Measurements from ENCODE around the gene TRAP1.

Gene TRAP1

DNA sequence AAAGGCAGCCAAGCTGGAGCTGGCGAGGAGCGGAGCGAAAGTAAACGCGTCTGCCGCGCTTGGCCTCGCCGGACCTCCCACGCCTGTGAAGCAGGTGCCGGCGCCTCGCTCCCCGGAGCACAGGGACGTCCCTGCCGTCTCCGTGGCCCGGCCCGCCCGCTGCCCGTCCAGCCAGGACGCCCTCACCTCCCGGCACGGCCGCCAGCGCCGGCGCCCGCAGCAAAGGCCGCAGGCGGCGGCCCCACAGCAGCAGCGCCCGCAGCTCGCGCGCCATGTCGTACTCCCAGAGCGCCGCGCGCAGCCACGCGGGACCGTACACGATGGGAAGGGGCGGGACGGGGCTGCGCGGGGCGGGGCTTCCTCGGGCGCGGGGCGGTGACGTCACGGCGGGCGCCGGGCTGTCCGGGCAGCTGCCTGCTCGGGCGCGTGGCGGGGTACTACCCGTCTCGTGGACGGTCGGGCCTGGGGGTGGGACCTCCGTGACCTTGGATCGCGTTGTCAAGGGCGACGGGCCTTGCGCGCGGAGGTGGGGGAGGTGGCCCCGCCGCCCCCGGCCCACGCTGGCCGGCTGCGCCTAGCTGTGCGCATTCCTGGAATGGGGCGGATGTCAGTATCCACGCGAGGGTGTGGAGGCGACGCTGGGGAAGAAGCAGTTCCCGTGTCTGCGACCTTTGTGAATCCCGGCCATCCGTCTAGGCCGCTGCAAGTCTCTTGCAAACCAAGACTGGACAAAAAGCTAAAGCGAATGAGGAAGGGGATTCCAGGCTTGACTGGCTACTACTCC lies at the start of gene TRAP1:
Gene TRAP1 (minus strand): TSS at position 290 of the 784 bp plus-strand sequence. CDS start 16 bp downstream, at position 274.
- DNase-seq, result peak; percentile 2

DNA sequence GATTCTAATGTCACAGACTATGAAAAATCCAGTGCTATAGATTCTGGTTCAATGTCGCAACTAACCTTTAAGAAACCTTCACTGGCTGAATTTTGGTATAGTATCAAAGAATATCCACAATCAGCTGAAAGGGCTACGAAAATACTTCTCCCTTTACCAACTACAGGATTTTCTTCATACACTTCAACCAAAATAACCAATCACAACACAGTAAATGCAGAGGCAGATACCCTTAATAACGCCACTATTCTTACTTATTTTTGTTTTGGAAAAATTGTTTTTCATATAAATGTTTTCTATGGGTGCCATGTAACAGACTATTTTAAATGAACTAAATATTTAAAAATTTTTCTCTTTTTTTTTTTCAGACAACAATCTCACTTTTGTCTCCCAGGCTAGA lies 48.9 kb upstream of the TRAP1 start:
- DNase-seq, result no peak

DNA sequence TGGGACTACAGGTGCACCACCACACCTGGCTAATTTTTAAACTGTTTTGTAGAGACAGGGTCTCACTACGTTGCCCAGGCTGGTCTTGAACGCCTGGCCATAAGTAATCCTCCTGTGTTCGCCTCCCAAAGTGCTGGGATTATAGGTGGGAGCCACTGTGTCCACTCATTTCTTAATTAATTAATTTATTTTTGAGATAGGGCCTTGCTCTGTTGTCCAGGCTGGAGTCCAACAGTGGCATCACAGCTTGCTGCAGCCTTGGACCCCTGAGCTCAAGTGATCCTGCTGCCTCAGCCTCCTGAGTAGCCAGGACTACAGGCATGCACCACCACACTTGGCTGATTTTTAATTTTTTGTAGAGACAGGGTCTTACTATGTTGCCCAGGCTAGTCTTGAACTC lies 47.1 kb upstream of the TRAP1 start:
- no peak for DNase-seq

DNA sequence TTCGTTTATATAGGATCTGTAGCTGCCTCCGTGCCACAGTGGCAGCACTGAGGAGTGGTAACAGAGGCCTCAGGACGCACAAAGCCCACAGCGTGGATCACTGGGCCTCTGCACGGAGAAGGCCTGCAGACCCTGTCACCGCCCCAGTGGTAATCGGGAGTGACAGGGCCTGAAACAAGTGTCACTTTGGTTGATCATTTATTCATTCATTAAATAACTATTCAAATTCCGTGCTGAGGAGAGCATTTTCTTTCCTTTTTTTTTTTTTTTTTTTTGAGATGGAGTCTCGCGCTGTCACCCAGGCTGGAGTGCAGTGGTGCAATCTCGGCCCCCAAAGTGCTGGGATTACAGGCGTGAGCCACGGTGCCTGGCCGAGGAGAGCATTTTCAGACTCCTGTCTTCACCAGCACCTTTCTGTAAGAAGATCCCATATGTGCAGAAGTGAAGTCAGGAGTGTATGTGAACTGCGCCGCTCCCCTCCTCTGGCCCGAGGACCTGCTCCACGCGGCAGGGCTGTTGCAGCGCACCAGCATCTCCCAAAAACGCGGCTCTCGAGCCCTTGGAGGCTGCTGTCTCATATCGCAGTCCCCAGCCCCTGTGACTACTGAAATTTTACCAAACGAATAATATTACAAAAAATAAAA lies 44.9 kb upstream of the TRAP1 start:
- DNase-seq, result no peak

DNA sequence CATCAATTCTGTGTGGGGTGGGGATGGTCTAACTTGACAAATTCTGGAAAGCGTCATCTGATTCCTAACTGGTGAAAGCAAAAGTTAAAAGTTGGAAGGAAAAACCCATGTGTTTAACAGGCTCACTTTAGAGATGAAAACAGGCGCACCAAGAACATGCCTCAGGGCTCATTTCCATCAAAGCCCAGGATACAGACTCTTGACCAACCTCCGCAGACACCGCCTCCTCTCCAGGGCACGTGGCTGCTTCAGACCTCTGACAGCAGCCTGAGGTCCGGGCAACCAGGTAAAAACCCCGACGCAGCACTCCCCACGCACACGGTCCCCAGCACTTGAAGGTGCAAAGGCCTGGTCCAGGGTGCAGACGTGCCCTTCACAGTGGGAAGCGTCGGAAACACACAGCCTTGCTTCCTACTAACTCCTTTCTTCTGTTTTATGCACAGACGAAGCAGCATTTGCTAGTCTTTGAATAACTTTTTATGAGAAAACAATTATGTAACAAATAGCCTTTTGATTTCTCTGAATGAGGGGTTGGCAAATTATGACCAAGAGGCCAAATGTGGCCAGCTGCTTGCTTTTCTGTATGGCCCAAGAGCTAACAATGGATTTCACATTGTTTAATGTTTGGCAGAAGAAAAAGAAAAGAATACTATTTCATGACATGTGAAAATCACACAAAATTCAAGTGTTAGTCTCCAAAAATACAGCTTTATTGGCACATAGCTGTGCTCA lies 44.2 kb upstream of the TRAP1 start:
- no peak for DNase-seq

DNA sequence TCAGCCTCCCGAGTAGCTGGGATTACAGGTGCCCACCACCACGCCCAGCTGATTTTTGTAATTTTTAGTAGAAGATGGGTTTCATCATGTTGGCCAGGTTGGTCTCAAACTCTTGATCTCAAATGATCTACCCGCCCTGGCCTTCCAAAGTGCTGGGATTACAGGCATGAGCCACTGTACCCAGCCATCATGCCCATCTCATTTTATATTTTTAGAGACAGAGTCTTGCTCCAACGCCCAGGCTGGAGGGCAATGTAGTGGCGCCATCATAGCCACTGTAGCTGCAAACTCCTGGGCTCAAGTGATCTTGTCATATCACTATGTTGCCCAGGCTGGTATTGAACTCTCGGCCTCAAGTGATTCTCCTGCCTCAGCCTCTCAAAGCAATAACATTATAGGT lies 43.2 kb upstream of the TRAP1 start:
- no peak for DNase-seq

DNA sequence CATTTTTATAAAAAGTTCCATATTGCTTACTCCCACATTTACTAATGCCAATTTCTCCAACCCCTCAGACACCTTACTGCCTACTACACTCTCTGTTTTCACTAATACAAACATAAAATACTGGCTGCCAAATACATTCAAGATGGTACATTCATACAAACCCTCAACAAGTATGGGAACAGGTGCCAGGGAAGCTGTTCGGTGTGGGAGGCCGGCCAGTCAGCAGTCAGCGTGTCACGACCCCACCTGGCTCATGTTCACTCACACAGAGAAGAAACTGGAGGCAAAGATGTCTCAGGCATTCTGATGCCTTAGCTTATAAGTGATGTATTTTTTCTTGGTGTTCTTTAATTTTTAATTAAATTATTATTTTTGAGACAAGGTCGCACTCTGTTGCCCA lies 42.4 kb upstream of the TRAP1 start:
- DNase-seq, result no peak

DNA sequence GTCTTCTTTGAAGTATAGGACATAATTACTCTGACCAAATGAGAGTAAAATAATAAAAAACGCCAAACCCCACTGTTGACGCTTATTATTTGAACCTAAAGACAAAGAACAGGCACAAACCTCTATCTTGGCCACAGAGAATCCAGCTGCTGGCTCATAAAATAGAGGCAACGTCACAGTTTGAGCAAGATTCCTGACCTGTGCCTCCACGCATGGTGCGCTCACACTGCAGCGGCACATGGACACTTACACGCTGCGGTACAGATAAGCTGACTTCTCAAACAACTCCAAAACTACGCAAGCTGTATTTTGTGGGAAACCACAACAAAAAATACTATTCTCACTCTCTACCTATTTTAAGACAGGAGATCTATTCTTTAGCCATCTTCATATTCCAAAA lies 38.8 kb upstream of the TRAP1 start:
- DNase-seq, result no peak

DNA sequence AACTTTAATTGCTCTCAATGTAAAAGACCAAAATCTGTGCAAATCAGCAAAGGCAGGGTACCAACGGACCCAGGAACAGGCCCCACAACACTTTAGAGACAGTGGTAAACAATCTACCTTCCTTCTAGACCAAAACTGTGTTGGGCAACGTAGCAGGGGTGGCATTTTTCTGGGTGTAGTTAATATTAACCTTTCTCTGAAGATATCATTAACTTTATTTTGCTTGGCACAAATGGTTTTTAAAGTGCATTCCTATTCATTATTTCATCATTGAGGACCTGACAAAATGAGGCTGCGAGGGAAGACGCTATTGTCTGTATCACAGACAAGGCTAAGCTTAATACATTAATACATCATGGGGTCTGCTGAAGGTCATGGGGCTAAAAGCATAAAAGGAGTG lies 37.9 kb upstream of the TRAP1 start:
- no peak for DNase-seq

DNA sequence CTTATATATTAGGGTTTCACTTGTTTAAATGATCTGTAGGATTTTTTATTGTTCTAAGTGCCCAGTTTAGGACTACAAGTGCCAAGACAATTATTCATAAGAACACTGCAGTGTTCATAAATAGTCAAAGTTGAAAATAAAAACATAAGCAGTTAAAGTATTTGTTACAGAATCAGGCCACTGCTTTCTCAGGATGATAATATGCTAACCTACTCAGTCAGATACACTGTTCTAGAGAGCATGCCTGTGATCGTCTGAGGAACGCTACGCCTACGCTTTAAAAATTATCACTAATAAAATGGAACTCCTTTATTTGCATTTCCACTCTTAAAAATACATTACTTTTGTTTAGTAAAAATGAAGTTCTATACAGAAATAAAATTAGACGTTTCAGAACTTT lies 37.4 kb upstream of the TRAP1 start:
- no peak for DNase-seq

DNA sequence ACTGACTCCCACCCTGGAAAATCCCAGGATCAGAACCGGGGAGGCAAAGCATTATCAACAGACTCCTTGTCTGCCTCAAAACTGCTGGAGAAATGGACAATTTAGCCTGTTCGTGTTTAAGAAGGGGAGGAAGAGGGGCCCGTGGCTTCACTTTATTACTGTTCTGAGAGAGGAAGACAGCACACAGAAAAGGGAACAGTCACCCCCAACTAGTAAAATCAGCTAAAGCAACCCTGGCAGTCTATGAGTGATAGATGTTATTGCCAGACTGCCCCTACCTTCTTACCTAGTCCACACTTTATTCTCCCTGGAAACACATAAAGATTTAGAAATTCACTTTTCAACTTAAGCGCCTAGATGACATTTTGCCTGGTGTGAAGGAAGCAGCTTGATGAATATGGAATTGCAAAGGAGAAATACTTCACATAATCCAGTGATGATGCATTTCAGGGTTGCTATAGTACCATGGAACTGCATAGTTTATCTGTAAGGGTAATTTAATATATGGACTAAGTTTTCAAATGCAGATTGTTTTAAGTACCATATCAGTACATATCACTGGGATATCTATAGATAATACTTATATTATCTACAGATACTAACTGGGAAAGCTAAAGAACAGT lies 36.9 kb upstream of the TRAP1 start:
- no peak for DNase-seq

DNA sequence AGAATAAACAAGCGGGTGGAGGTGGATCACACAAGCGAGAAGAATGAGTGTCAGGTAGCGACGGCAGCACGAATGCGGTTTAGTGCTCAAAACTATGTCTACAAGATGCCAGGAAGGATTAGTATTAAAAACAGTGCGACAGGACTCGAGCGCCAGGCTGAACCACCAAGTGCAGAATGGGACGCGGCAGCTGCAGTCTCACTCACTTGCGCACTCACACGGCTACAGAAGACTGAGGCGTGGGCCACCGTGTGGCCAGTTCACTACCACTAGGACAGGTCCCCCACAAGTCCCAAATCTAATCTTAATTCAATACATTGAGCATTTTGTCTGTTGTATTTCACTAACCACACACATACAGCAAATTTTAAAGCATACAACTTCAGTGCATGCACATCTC lies 35.7 kb upstream of the TRAP1 start:
- DNase-seq, result no peak

DNA sequence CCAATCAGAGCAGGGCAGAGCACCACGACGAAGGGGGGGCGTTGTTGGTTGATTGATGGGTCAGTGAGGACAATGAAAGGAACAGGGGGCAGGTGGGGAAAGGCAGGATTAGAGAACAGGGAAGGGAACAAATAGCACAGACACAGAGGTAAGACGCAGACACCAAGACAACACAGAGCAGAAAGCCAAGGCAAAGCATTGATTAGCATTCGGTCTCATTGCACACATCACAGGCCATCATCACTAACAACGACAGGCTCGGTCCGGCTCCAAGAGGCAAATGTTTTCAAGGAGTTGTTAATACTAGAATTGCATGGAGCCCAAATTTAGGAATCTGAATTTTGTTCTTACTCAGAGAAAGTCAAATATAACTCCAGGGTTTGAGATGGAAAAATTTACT lies 34.6 kb upstream of the TRAP1 start:
- DNase-seq, result no peak

DNA sequence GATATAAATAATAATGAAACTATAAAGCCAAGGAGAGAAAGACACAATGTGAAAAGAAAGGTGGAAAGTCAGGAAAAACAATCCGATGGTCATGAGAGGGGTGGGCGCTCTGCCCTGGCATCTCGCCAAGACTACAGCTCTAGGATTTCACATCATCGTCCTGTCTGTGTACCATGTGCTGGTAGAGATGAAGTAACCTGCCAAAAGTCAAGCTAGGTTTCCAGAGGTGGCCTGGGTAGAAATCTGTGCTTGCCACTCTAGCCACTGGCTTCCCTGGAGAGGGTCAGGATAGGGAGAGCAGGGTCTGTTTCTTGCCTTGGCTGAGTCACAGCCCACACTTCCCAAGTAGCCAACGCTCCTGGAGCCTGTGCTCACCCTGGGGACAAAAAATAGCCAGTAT lies 31.0 kb upstream of the TRAP1 start:
- DNase-seq, result no peak

DNA sequence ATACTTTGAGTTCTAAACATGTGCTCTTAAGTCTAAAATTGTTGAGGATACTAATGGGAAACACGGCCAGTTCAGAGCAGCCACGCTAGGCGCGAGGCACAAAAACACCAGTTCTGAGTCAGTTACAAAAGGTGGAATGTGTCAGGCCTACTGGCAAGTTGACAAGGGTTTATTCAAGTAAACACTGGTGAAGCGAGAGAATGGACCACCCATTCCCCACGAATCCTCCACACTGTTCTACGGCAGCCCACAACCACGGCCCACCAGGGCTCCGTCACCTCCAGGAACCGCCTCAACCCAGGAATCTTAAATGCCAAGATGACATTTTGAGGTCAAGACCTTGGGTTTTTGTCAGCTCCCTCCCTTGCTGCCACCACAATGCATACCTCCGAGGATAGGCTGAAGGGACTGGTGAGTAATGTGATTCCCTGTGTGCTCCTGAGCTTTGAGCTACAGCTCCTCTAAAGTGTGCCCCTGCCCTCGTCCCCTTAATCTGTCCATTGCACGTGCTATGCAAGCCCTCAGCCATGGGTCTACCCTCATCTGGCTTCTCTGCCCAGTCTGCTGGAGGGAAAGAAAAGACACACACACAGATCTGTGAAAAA lies 28.5 kb upstream of the TRAP1 start:
- no peak for DNase-seq

DNA sequence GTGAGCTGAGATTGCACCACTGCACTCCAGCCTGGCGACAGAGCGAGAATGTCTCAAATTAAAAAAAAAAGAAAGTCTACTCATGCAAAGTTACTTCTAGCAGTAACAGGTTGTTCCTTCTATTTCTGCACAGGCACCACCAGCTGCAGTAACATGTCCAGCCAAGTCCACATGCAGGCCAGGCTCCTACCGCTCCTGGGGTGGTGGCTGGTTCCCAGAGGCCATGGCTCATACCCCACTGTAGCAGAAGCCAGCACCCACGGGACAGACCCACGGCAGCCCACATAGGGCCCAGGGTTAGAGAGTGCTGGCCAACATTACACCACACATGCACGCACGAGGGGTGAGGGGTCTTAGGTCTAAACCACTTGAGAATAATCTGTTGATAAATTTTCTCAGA lies 26.7 kb upstream of the TRAP1 start:
- DNase-seq, result no peak

DNA sequence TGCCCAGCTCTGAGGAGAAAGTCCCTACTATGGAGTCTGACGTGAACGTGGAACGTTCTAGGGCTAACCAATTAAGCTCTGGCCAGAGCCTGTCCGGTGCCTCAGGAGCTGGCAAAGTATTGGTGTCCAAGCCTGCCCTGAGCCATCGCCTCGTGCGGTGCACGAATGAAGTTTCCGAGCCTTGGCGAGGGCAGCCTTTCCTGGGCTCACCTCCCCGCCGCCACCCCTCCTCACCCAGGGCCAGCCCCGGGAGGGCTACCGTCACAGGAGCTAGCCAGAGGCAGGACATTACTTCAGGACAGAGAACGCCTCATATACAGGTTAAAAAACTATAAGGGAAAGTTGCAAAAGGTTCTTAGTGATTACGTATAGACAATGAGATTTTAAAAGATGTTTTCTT lies 23.6 kb upstream of the TRAP1 start:
- DNase-seq, result no peak

DNA sequence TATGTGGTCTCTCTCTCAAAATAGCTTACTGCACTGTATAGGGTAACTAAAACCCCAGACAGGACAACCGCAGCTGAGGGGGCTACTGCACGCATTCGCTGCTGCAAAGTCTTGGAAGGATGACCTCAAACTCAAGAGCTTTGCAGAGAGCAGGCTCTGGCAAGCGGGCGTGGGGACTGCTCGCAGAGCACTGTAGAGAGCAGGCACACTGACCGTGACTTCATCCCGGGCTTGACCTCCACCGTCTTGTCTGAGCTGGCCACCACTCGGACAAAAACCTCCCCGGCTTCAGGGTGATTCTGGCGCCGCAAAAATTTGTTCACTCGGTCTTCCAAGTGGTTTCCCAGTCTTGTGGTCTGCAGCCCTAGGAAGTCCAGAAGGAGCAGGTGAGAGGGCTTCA lies 22.9 kb upstream of the TRAP1 start:
- no peak for DNase-seq

DNA sequence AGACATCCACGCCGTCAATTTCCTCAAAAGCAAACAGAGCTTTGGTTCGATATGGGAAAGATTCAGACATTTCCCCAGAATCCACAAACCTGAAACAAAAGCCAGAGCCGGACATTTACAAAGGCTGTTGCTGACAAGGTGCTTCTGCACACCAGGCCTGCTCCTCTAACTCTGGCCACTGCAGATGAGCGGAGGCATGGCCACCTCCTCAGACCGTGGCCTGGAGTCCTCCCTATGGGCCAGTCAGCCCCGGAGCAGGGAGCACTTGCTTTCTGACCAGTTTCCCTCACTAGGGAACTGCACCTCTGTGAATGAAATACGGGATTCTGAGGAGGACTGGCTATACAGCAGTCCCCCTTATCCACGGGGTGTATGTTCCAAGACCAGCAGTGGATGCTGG lies 22.3 kb upstream of the TRAP1 start:
- DNase-seq, result no peak

DNA sequence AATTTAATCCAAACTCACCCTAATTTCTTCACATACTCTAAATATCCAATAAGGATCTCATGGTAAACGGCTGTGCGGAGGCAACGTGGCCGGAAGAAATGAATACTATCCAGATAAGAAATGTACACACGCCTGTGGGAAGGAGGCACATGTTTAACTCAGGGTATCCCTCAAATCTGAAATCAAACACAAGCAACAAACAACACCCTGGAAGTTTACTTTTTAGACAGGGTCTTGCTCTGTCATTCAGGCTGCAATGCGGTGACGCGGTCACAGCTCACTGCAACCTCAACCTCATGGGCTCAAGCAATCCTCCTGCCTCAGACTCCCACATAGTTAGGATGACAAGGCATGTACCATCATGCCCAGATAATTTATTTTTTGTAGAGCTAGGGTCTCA lies 21.2 kb upstream of the TRAP1 start:
- no peak for DNase-seq

DNA sequence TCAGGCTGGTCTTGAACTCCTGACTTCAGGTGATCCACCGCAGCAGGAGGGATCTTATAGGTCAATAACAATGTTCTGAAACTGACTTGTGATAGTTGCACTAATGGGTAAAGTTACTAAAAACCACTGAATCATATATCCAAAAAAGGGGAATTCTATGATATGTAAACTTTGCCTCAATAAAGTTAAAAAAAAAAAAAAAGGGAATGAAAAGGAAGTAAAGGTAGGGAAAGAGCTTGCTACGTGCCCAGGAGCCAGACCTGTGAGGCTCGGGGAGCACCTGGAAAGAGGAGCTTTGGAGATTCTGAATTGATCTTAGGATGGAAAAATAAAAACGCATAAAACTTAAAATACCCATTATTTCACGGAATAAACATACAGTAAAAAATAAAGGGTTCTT lies 20.8 kb upstream of the TRAP1 start:
- no peak for DNase-seq

DNA sequence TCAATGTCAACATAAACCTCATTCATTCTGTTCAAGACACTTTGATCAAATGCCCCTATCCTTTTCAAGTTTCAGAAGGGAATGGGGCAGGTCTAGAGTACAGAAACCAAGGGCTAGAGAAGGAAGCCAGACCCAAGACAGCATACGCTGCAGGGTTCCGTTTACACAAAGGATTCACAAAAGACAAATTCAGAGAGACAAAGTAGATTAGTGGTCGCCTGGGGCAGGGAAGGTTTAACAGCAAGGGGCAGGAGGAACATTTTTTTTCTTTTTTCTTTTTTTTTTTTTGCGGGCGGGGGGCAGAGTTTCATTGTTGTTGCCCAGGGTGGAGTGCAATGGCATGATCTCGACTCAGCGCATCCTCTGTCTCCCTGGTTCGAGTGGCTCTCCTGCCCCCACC lies 19.9 kb upstream of the TRAP1 start:
- no peak for DNase-seq

DNA sequence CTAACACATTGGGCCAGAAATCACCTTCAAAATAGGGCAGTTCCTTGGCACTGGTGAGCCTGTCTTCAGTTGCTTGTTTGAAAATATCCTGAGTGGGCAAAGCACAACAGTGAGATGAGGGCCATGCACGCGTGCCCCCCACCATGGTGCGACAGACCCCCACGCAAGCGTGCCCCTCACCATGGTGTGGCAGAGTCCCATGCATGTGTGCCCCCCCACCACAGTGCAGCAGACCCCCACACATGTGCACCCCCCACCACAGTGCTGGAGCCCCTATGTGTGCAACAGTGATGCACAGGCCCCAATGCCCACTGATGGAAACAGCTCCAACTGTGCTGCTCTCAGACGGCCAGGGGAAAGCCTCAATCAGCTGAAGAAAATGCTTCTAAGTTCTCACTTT lies 18.8 kb upstream of the TRAP1 start:
- DNase-seq, result no peak

Data from NCI-H526 treated with DMSO at 0.1 percent for 48 hours (cell line).